Measurements from ENCODE around the gene NUP133. TPM values are rescaled to one million over a fixed set of nuclear protein-coding genes. Genes with fewer than 3 reads are reported as not detected.

Gene NUP133
- total and polyA plus RNA-seq, 2 experiments from 2014 or later = 29.5 to 65.4 TPM

DNA sequence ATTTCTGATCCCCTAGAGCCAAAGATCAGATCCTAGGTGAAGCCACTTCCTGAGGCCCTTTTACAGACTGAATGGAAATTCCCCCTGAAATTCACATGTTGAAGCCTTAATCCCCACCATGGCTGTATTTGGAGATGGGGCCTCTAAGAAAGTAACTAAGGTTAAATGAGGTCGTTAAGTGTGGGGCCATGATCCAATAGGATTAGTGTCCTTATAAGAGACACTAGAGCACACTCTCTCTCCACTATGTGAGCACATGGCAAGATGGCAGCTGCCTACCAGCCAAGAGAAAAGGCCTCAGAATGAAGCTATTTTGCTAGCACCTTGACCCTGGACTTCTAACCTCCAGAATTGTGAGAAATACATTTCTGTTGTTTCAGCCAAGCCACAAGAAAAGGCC, 36.4 kb upstream of the NUP133 start:
- Histone ChIP-seq H3K27me3 (ENCODE audit: insufficient read depth) (no peaks in the 10 kb centered on the region), H3K36me3 (ENCODE audit: insufficient read depth) (no peaks in the 10 kb centered on the region; the same call in 1 of the 2 replicates), H3K79me2 (replicated peaks; ENCODE audit: insufficient read depth) (no peaks in the 10 kb centered on the region), H4K20me1 (replicated peaks; ENCODE audit: insufficient read depth) (0 out of 2 replicates have a peak, but pooled peaks cover 3% of the 10 kb centered on the region), H3K9me2 (ENCODE audit: insufficient read depth) (no peaks in the 10 kb centered on the region), H2AFZ (no peak overlapping the region), H3K27ac (ENCODE audit: low read depth) (no peak overlapping the region), H3K4me1 (ENCODE audit: insufficient read depth) (no peaks in the 10 kb centered on the region), H3F3A (replicated peaks; ENCODE audit: low read depth) (no peaks in the 10 kb centered on the region), H3K4me3 (no peak overlapping the region), H3K4me2 (no peak overlapping the region)
- Mint-ChIP-seq H3K4me1 (no peaks in the 10 kb centered on the region), H3K27ac (no peak overlapping the region), H3K36me3 (ENCODE audit: low read depth) (peaks cover 10% of the 10 kb centered on the region), H3K27me3 (ENCODE audit: insufficient read depth, low read depth, poor library complexity) (no peaks in the 10 kb centered on the region), H3K9me3 (no peaks in the 10 kb centered on the region), H3K4me3 (no peak overlapping the region)
- ATAC-seq (no peak), DNase-seq (ENCODE audit: low spot score) (no peak)
- no peak for TF ChIP-seq JUNB (IDR thresholded peaks at IDR 0.05; ENCODE audit: unreplicated experiment)
- TF ChIP-seq ZNF114 (CRISPR knock-in tag; IDR thresholded peaks at IDR 0.05) = no peak

DNA sequence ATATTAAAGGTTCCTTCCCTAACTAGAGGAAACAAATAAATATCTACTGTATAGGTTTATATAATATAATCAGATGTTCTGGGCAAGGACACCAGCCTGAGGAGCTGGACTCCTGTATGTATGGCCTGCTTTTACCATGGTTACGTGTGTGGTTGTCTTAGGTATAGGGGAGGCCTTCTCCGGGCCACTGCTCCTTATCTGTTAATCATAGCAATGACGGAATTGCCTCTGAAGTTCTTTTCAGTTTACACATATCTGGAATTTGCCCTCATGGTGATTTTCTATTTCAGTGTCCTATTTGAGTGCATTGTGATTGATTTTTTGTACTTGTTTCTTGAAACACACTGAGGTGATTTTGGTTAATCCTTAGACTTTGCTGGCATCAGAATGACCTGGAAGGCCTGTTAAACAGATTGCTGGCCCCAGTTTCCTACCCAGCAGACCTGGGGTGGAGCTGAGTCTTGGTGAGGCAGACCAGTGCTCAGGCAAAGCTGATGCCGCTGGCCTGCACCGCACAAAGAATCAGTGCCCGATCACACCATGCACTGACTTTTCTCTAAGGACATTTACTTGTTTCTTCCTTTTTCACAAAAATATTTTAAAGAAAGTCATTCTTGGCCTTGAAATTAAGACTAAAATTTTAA, 31.8 kb upstream of the NUP133 start:
- TF ChIP-seq EZH2 (IDR thresholded peaks at IDR 0.05; ENCODE audit: low read depth, unreplicated experiment) (no peak), POLR2AphosphoS5 (IDR thresholded peaks at IDR 0.05; ENCODE audit: low read depth) (no peak), NANOG (IDR thresholded peaks at IDR 0.05; ENCODE audit: borderline replicate concordance) (no peak), JUNB (IDR thresholded peaks at IDR 0.05; ENCODE audit: unreplicated experiment) (no peak)
- TF ChIP-seq, protein P1, sequence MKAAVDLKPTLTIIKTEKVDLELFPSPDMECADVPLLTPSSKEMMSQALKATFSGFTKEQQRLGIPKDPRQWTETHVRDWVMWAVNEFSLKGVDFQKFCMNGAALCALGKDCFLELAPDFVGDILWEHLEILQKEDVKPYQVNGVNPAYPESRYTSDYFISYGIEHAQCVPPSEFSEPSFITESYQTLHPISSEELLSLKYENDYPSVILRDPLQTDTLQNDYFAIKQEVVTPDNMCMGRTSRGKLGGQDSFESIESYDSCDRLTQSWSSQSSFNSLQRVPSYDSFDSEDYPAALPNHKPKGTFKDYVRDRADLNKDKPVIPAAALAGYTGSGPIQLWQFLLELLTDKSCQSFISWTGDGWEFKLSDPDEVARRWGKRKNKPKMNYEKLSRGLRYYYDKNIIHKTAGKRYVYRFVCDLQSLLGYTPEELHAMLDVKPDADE (IDR thresholded peaks at IDR 0.05) = no peak
- Histone ChIP-seq H3K4me1 (ENCODE audit: insufficient read depth) (no peaks in the 10 kb centered on the region), H3K9me2 (ENCODE audit: insufficient read depth) (no peaks in the 10 kb centered on the region), H4K20me1 (replicated peaks; ENCODE audit: insufficient read depth) (0 out of 2 replicates have a peak, but pooled peaks cover 3% of the 10 kb centered on the region), H3K27ac (ENCODE audit: low read depth) (no peak overlapping the region), H3K4me3 (no peak overlapping the region), H3K79me2 (replicated peaks; ENCODE audit: insufficient read depth) (no peaks in the 10 kb centered on the region), H3K27me3 (ENCODE audit: insufficient read depth) (no peaks in the 10 kb centered on the region), H3K36me3 (ENCODE audit: insufficient read depth) (no peaks in the 10 kb centered on the region; the same call in 1 of the 2 replicates), H3K4me2 (no peak overlapping the region), H2AFZ (no peak overlapping the region), H3F3A (replicated peaks; ENCODE audit: low read depth) (no peaks in the 10 kb centered on the region)
- Mint-ChIP-seq H3K27me3 (ENCODE audit: insufficient read depth, low read depth, poor library complexity) (no peaks in the 10 kb centered on the region), H3K4me1 (no peaks in the 10 kb centered on the region), H3K36me3 (ENCODE audit: low read depth) (peaks cover 20% of the 10 kb centered on the region), H3K9me3 (no peaks in the 10 kb centered on the region), H3K27ac (no peak overlapping the region), H3K4me3 (no peak overlapping the region)
- DNase-seq (ENCODE audit: low spot score) (no peak), ATAC-seq (no peak)

DNA sequence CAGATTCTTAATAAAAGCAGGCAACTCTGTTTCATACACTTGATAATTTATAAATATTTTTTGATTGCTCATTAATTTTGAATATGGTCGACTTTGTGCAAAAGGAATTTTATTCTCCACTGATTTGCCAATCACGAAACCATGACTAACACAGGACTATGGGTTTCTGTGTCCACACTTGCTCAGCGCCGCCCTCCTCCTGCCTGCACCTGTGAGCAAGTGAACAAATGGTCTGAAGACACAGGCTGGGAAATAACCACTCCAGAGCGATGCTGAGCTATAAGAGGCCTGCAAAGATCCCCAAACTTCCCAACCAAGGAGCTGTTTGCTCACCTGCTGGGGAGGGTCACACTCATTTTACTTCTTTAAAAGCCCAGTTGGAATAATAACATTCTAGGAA, 30.8 kb upstream of the NUP133 start:
- Histone ChIP-seq H4K20me1 (replicated peaks; ENCODE audit: insufficient read depth) (0 out of 2 replicates have a peak, but pooled peaks cover 3% of the 10 kb centered on the region), H3F3A (replicated peaks; ENCODE audit: low read depth) (no peaks in the 10 kb centered on the region), H3K27ac (ENCODE audit: low read depth) (no peak overlapping the region; the same call in 1 of the 2 replicates), H2AFZ (no peak overlapping the region), H3K36me3 (ENCODE audit: insufficient read depth) (no peaks in the 10 kb centered on the region; the same call in 1 of the 2 replicates), H3K27me3 (ENCODE audit: insufficient read depth) (no peaks in the 10 kb centered on the region), H3K79me2 (replicated peaks; ENCODE audit: insufficient read depth) (no peaks in the 10 kb centered on the region), H3K9me2 (ENCODE audit: insufficient read depth) (no peaks in the 10 kb centered on the region), H3K4me1 (ENCODE audit: insufficient read depth) (no peaks in the 10 kb centered on the region), H3K4me3 (no peak overlapping the region), H3K4me2 (no peak overlapping the region)
- no peak overlapping the region for H3K4me3 Mint-ChIP-seq
- peaks cover 19% of the 10 kb centered on the region for H3K36me3 Mint-ChIP-seq (ENCODE audit: low read depth)
- no peaks in the 10 kb centered on the region for H3K4me1 Mint-ChIP-seq
- H3K9me3 Mint-ChIP-seq = no peaks in the 10 kb centered on the region
- H3K27ac Mint-ChIP-seq = no peak overlapping the region
- no peaks in the 10 kb centered on the region for H3K27me3 Mint-ChIP-seq (ENCODE audit: insufficient read depth, low read depth, poor library complexity)
- DNase-seq (ENCODE audit: low spot score) (no peak), ATAC-seq (no peak)
- TF ChIP-seq JUNB (IDR thresholded peaks at IDR 0.05; ENCODE audit: unreplicated experiment) = no peak
- TF ChIP-seq, protein P2, sequence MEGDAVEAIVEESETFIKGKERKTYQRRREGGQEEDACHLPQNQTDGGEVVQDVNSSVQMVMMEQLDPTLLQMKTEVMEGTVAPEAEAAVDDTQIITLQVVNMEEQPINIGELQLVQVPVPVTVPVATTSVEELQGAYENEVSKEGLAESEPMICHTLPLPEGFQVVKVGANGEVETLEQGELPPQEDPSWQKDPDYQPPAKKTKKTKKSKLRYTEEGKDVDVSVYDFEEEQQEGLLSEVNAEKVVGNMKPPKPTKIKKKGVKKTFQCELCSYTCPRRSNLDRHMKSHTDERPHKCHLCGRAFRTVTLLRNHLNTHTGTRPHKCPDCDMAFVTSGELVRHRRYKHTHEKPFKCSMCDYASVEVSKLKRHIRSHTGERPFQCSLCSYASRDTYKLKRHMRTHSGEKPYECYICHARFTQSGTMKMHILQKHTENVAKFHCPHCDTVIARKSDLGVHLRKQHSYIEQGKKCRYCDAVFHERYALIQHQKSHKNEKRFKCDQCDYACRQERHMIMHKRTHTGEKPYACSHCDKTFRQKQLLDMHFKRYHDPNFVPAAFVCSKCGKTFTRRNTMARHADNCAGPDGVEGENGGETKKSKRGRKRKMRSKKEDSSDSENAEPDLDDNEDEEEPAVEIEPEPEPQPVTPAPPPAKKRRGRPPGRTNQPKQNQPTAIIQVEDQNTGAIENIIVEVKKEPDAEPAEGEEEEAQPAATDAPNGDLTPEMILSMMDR (conservative IDR thresholded peaks at IDR 0.05; ENCODE audit: low read depth in 2 of 2) = no peak
- TF ChIP-seq ZNF331 (CRISPR knock-in tag; IDR thresholded peaks at IDR 0.05; ENCODE audit: low read depth) = no peak
- TF ChIP-seq CREB1 (CRISPR knock-in tag; IDR thresholded peaks at IDR 0.05; ENCODE audit: low read depth) = no peak
- no peak for TF ChIP-seq POLR2AphosphoS5 (IDR thresholded peaks at IDR 0.05; ENCODE audit: low read depth)
- TF ChIP-seq EZH2 (IDR thresholded peaks at IDR 0.05; ENCODE audit: low read depth, unreplicated experiment) = no peak
